LoVo (cell line): ENCODE data around the gene PLCB2.

ENCODE experiments used
- DNase-seq: peaks from one replicate; pipeline ENCODE4 v3.0.0-alpha.2; 2016; ENCODE audit warnings: low spot score

Gene PLCB2

DNA sequence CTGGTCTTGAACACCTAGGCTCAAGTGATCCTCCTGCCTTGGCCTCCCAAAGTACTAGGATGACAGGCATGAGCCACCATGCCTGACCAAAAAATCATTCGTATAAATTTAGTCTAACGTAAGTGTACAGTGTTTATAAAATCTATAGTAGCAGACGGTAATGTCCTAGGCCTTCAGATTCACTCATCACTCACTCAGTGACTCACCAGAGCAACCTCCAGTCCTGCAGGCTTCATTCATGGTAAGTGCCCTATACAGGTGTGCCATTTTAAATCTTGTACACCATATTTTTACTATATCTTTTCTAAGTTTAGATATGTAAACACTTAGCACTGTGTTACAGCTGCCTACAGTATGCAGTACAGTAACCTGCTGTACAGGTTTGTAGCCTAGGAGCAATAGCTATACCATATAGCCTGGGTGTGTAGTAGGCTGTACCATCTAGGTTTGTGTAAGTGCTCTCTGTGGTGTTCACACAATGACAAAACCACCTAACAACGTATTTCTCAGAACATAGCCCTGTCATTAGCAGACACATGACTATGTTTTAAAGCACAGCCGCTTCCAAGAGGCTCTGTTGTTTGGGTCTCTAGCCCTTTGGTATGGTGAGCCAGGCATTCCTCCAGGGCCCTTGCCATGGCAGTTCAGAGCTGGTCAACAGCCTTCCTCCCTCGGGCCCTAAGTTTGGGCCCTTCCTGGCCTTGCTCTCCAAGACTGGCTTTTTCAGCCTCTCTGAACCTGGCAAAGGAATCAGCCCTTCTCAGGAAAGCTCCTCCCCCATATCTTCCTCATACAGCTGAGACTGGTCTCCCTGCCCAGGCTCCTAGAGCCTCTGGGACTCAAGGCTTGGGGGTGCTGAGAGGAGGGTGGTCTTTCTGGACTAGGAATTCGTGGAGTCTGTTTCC, 34.9 kb upstream of the PLCB2 start:
- DNase-seq = no peak

DNA sequence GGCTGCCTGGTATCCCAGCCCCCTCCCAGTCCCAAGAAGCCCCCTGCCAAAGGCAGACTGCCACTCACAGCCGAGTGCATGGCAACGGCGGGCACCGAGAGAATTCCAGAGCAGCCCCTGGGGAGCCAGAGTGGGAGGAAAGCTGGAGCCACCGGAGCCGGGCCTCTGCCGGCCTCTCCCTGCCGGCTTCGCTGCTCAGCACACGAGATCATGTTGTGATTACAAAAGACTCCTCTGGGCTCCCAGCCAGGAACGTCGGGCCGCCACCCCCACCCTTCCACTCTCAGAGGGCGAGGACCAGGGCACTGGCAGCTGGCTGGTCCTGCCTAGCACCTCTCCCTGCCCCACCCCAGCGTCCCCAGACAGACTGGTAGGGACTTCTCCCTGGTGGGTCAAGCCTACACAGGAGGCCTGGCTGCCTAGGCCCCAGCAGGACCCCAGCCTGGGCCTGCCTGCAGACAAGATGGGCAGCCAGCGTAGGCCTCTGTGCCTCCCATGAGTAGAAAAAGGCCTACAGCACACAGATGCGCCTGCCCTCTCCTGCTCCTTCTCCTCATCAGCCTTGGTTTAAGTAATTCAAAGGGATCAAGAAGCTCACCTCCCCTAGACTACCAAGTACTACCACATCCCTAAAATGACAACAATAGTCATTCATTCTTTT, 33.1 kb upstream of the PLCB2 start, which contains the start of gene CCDC9B:
TSS of gene CCDC9B (minus strand) at position 200 of the 661 bp plus-strand sequence. CDS start at position 80, 120 bp downstream.
- peak; percentile 94 for DNase-seq

DNA sequence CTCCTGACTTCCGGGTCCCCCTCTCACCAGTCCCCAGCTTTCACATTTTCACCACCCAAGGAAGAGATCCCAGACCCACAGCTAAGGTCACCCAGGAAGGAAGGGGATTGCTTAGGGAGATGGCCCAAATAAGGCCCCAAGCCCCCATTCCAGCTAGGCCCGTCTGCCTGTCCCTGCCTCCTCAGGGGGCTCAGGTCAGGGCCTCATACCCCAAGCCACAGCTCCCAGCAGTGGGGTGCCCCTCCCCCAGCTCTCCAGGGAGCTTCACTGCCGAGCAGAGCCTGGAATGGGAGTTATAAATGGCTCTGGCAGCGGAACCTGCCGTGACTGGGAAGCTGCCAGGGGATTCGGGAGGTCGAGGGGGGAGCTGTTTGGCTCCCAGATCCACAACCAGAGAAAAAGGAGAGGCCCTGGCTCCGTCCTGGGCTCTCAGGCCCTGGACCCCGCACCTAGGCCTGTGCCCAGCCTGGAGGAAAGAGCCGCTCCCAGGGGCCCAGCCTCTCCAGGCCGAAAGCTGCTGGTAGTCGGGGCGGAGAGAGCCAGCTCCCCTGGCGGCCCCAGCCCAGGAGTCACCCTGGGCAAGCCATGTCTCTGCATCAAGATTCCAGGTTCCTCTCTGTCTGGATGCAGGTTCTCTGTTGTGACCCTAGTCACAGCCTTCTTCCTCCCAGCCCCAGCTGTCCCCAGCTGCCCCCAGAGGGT, 32.5 kb upstream of the PLCB2 start:
- no peak for DNase-seq

DNA sequence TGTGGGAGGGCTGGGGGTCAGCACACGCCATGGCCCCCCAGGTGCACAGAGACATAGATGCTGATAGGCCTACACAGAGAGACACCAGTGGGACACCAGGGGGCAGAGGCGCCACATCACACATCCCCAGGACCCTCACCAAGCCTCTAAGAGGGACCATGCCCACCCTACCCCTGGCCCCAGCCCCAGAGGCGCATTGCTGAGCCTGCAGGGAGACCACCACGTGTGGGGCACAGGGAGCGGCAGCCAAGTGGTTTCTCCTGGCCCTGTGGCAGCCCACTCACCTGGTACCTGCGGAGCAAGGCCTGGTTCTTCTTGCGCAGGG, 31.8 kb upstream of the PLCB2 start:
- DNase-seq = no peak

DNA sequence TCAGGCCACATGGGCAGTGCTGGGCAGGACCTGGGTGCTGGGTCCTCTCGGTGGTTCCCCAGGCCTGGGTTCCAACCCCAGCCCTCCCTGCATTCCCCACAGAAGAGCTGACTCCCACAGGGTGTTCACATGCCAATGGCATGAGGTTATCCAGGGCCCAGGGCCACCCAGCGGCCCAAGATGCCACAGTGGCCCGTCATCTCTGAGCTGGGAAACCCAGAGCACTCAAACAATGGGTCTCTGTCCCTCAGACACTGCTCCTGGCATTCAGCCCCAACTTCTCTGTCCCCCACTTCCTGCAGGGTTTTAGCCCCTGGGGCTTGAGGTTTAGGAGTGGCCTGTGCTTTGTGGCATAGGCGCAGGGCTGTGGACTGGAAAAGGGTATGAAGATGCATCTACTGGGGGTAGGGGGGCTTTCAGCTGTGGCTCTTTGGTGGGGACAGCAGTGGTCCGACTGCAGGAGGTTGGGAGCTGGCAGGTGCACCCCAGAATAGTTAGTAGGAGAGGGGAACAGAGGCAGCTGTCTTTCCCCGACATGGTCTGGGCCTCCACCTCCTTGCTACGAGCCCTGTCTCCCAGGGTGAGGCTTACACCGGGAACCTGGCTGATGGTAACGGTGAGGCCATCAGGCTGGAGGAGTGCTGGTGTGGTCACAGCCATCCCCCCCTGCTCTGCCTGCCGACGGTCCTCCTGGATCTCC, 31.3 kb upstream of the PLCB2 start:
- peak; percentile 61 for DNase-seq

DNA sequence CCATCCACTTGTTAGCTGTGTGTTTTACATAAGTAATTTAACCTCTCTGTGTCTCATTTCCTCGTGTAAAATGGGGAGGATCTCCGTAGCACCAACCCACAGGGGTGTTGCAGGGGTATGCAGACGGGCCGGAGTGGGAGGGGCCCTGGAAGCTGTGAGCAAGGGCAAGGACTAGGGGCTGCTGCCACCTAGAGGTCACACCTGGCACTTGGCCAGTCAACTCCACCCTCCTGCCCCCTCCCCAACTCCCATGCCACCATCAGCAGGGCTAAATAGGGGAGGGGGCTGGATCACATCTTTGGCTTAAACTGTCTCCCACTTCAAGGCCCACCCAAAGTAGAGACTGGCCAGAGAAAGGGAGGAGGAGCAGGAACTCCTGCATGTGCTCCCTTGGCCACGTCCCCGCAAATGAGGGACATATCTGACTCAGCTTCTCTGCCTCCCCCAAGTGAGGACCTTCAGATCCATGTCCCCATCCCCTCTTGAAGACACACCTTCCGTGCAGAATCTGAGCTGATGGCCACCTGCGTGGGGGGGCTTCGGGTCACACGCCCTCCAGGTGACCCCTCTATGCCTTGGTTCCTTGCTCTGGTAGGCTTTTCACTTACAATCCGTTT, 30.4 kb upstream of the PLCB2 start:
- peak; percentile 41 for DNase-seq

DNA sequence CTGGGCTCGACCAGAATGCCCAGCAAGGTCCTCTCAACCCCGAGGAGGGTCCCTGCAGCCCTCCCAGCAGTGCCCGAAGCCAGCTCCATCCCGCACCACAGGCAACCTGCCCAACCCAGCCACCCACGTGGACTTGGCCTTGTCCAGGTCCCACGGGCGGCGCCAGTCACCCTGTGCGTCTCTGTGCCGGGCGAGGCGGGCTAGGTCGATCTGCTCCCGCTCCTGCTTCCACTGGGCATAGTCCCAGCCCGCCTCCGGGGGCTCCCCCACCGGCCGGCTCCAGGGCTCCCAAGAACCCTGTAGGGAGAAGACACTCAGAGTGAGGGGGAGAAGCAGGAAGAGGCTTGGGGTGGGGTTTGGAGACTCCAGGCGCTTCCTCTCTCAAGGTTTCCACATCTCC, 29.9 kb upstream of the PLCB2 start:
- no peak for DNase-seq

DNA sequence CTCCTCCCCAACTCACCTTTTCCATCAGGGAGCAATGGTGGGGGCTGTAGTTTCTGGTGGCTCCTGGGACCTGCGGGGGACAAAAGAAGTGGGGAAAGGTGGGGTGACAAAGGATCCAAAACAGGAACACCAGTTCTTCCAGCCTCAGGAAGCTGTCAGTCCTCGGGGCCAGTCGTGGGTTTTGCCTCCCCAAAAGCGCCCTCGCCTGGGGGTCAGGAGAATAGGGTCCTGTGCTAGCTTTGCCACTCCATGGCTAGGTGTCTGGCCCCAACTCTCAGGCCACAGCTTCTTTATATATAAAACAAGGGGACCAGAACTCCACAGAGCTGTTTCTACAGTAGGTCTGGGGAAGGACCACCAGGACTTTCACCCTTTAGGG, 29.0 kb upstream of the PLCB2 start:
- DNase-seq = no peak

DNA sequence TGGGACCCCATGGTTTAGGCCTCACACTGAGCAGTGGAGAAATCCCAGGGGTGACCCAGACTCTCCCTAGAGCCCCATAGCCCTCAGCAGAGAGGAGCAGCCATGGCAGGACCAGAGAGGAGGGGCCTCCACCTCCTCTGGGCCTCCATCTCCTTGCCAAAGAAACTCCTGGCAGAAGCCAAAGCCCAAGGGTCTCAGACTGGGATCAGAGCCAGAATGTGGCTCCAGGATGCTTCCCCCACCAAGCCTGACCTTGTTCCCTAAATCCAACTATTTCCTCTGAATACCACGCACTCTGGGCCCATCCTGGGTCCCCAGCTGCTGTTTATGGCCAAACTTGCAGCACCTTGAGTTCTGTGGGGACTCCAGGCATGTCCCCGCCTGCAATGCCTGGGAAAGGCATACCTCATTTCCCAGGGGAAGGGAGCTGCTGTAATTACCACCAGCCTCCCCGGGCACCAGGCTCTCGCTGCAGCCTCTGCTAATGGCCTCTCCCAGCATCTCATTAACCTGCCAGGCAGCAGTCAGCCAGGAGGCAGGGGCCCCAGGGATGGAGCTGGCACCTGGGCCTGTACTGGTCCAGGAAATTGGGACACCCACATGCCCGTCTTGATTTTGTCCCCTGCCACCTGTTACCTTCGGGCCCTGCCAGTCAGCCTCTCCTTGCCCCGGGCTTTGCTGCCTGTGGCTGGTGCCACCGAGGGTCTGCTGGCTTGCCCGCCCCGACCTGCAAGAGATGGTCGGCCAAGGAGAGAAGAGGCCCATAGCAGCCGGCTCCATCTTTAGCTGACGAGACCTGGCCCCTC, 28.4 kb upstream of the PLCB2 start:
- DNase-seq = no peak

DNA sequence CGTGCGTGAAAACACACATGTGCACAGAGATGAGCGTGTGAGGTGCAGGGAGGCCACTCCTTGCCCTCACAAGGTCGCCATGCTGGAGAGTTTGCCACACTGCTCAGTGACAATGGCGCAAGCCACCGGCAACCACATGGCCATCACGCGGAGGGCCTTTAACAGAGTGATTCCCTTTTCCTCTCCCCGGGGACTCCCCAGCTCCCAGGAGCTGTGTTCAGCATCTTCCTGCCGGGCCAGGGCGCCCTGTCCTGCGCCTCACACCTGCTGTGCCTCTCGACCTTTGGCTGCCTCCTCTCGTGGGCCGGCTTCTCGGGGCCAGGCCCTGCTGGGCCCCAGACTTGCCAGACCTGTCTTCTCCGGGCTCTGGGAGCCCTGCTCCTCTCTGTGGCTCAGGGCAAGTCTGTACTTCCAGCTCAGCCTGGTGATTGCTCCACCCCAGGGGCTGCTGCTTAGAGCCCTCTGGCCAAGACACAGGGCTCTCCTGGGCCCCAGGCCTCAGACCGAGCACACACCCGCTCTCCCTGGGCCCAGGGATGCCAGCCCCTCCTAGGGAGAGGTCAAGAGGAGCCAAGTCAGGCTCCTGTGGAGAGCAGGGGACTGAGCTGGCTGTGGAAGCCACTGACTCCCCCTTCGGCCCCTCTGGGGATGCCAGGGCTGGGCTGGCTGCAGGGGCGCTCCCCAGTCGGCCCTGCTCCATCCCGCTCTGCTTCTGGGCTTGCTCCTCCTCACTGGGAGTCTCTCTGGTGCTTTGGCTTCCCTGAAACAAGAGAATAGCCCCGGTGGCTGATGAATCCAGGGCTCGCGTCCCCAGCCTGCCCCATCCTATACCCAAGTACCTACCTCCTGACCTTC, 27.4 kb upstream of the PLCB2 start:
- no peak for DNase-seq

DNA sequence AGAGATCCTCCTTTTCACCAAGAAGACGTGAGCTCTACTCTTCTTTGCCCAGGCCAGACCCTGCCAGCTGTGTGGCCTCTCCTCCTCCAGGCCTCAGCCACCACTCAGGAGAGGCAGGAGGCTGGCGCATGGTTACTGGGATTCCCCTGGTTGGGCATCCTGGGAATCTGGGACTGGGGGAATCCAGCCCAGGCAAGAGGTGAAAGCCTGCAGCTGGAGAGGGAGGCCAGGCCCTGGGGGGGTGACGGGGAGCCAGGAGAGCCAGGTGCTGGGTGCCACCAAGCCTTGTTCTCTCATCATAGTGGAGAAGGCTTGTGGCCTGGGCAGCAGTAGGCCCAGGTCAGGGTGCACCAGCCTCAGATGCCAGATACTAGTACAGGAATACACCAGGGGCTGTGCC, 26.8 kb upstream of the PLCB2 start:
- no peak for DNase-seq

DNA sequence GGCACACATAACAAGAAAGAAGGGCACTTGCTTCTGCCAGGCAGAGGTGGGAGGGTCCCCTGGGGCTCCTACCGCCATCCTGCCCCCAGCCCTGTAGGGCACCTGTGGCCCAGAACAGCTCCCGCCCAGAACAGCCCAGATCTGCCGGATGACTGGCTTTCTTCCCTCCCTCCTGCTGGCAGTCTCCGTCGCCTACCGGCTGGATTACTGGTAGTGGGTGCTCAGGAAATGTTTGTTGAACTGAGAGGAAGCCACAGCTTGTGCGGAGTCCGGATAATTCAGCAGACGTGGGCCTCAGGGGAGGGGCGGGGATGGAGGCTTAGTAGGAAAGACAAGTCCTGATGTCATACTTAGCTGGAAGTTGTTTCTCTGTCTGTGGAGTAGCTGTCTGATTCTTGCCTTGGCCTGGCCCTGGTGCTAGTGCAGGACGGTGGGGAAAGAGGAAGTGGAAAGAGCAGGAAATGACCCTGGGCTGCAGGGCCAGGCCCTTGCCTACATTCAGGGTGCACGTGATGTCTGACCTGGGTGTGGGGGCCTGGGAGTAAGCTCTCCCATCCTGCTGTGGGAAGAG, 26.3 kb upstream of the PLCB2 start:
- no peak for DNase-seq

DNA sequence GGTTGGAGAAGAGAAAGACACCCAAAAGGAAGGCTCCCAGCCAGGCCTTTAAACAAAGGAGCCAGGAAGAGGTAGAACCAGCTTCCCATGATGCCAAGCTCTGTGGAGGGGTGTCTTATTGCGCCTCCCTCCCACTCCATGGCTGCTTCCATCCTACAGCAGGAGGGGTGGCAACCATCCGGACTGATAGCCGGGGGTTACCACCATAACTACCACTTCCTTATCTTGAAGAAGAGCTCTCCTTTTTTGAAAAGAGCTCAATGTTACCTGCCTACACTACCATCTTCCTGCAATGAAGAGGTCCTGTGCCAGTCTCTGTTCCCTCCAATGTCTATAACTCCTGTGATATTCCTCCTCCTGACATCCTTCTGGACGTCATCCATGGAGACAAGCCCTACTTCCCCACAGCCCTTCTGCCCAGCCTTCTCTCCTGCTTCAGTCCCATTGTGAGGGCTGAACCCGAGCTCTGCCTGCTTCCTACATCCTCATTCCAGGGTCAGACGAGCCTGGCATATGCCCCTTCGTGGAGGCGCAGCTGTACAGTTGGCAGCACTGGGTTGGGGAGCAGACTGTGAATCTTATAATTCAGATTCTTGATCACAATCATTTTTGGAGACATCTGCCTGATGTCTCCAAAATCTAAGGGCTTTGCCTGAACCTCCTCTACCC, 24.5 kb upstream of the PLCB2 start:
- DNase-seq = no peak

DNA sequence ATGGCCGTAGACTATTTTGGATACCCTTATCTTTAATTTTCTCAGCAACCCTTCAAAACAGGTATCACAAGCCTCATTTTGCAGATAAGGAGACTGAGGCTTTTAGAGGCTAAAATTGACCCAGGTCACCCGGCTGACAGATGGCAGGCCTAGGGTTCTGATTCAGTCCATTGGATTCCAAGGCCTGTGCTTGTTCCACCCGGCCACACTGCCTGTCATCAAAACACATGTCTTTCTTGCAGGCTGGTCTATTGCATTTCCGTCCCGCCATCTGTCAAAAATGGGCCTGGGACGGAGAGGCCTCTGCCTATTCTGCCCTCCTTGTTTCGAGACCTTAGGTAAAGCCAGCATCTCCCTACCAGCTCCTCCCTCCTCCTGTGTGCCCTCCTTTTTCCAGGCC, 23.9 kb upstream of the PLCB2 start:
- no peak for DNase-seq

DNA sequence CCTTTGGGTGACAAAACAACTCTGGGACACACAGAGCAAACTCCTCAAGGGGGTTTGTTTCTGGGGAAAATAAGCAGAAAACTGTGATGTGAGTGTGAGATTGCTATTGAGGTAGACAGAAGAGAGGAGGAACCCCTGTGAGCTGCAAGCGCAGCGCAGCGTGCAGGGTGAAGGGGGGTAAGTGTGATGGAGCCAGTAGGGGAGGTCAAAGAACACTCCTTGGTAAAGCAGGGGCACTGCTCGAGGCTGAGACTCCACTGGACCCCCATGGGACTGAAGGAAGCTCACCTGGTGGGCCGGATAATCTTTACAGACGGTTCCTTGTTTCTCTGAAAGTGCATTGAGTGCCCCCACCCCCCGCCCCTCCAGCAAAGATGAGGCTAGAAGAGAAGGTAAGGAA, 23.3 kb upstream of the PLCB2 start:
- DNase-seq = no peak

DNA sequence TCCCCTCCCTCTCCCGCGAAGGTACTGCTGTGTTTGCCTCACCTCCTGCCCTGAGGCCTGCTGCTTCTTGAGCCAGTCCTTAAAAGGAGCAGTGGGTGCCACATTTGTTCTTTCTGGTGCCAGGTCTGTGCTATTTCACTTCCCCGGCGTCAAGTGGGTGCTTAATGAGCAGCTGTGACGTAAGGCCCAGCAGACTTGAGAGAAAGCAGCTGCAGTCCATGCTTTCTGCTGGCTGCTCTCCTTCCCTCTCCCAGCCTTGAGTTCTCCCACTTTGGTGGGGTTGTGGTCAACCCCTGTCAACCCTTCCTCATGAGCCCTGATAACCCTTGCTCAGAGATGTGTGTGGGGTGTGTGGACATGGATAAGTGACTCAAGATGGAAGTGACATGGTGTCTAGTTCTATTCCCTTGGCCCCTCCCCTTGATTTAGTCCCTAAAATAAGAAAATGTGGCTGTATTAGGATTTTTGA, 22.7 kb upstream of the PLCB2 start:
- no peak for DNase-seq

DNA sequence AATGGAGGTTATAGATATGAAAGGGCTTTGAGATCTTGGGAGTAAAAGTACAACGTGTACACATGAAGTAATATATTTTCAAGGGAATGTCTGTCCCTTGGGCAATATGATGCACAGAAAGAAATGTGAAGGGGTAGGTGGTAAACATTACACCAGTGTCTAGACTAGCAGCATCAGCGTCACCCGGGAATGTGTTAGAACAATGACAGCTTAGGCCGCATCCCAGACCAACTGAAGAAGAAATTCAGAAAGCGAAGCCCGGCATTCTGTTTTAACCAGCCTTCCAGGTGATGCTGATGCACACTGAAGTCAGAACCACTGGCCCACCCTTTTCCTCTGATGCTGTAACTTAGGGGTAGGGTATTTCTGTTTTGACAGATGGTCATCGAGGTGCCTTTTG, 22.1 kb upstream of the PLCB2 start:
- no peak for DNase-seq

DNA sequence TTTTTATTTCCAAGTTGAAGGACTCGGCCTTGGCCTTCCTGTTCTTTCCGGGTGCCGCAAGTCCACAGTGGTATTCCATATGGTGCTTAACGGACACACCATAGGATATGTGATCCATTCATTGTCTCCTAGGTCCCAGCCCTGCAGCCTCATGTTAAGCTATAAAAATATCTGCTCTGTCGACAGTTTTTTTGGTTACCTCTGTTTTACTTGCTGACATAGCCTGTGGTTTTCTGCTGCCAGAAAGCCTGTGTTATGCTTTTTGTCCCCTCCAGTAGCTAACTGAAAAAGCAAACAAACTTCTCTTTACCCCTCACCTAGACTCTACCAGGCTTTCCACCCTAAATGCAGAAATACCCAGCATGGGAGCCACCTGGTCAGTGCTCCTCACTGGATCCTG, 21.0 kb upstream of the PLCB2 start:
- DNase-seq = no peak

DNA sequence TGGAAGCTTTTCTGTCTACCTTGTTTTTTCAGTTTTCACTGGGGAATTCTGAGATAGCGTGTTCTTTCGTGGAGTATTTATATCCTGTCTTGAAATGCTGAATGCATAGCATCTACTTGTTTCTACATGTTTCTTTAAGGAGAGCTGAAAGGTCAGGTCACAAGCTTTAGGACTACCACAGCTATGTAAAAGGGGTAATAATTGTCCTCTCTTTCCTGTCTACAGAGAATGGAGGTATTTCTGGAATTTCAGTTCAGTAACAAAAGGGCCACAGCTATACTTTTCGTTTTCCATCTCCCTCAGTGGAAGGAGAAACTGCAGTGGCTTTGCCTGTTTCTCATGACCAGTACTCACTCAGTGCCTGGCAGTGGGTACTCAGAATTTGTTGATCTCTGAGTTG, 20.4 kb upstream of the PLCB2 start:
- no peak for DNase-seq
